ENCODE results near the gene RLF.

RLF gene

GRCh38 chr1:40161125-40161887 lies at the start of gene RLF:
TSS of gene RLF (plus strand) at chr1:40161387. CDS start at chr1:40161400, 13 bp downstream.
- DNase-seq, result peak; percentile 65 to 96 (median 91)

DNA sequence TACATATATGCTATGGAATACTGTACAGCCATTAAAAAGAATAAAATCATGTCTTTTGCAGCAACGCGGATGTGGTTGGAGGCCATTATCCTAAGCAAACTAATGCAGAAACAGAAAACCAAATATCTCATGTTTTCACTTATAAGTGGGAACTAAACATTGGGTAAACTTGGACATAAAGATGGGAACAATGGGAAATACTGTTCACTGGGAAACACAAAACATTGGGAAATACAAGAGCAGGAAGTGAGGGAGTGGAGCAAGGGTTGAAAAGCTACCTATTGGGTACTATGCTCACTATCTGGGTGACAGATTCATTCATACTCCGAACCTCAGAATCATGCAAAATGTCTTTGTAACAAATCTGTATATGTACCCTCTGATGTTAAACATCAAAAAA lies 46.8 kb upstream of the RLF start:
- DNase-seq, result no peak

DNA sequence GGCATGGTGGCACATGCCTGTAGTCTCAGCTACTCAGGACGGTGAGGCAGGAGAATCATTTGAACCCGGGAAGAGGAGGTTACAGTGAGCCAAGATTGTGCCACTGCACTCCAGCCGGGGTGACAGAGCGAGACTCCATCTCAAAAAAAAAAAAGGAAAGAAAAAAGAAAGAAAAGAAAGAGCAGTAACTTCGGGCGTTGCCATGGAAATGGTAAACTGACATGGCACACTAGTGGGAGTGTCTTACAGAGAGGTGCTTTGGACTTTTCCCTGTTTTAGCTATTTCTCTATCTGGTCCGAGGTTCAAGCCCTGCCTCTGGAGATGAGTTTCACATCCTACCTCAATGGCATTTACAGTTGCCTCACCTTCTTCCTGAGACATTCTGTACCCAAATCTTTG lies 41.1 kb upstream of the RLF start:
- DNase-seq, result no peak

- DNase-seq, result no peak
Measured at GRCh38 chr1:40122855-40123254, 38.3 kb upstream of the RLF start.

DNA sequence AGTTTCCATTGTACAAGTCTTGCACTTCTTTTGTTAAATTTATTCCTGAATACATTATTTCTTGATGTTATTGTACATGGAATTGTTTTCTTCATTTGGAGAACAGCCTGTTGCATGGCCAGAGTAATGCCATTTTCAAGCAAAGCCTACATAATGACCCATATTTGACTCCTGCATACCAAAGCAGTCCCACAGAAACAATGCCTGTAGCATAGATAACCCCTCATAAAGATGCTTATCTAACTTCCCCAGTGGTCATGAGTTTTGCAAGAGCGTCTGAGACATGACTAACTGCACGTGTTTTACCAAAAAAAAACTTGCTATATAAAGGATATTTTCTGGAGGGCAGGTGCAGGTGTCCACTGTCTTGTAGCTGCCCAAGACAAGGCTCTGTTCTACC lies 30.3 kb upstream of the RLF start:
- DNase-seq, result no peak

DNA sequence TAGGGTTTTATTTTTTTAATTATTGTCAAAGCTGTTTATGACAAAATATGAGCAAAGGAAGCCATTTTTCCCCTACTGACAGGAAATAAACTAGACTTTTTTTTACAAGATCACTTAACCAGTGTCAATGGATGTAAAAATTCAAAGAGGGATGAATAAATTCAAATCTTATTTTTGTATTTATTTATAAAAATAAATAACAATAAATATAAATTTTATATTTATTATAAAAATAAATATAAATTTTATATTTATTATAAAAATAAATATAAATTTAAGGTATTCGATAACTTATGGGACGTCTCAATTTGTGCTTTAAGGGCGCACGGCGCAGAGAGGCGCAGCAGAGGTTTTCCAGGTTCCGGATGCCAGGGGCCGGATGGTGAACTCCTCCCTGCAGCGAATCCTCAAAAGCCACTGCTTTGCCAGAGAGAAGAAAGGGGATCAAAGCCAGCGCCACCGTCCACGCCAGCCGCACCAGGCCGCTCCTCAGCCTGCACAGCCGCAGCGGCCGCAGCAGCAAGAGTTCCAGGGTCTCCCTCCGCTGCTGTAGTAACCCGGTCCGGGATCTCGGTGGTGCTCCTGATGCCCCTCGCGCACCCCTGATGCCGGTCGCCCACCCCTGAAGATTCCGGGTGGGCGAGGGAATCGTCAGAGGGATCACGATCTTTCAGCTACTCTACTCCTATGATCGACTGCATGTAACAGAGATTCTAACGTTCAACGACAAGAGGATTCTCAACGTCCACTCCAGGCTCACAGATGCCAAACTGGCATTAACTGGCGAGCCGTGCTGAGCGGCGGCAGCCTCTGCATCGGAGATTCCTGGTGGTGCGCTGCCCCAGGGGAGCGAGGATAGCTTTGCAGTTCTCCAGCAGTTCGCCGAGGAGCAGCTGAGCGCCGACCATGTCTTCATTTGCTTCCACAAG lies 28.5 kb upstream of the RLF start:
- DNase-seq, result peak in 7 of 56 donors; percentile 1 to 27 (median 4)

- no peak for DNase-seq
Measured at GRCh38 chr1:40133312-40133665, 27.9 kb upstream of the RLF start.

- DNase-seq, result no peak
Measured at GRCh38 chr1:40133839-40134238, 27.3 kb upstream of the RLF start.

- DNase-seq, result no peak
Measured at GRCh38 chr1:40140211-40140973, 20.8 kb upstream of the RLF start.

DNA sequence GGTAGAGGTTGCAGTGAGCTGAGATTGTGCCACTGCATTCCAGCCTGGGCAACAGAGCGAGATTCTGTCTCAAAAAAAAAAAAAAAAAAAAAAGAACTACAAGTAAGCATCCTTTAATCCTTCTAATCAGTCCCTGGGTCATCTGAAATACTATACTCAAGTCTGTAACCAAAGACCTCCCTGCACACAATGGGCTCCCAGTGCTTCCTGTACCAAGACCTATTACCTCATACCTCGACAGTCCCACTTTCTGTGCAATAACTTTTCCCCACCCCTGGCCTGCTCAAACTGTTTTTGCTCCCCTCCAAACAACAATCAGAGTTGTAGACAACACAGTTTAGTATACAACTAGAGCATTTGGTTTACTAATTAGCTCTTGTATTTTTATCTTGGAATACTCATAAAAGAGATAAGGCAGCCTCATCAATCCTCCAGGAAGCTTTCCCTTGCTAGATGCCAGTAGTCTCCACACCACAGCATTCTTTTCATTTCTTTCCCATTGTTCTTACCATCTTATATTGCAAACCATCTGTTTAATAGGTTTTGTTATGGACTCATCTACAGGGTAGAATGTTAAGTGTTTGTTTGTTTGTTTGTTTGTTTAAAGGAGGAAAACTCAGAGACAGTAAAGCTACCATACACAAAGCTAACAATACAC lies 19.2 kb upstream of the RLF start:
- DNase-seq, result no peak

DNA sequence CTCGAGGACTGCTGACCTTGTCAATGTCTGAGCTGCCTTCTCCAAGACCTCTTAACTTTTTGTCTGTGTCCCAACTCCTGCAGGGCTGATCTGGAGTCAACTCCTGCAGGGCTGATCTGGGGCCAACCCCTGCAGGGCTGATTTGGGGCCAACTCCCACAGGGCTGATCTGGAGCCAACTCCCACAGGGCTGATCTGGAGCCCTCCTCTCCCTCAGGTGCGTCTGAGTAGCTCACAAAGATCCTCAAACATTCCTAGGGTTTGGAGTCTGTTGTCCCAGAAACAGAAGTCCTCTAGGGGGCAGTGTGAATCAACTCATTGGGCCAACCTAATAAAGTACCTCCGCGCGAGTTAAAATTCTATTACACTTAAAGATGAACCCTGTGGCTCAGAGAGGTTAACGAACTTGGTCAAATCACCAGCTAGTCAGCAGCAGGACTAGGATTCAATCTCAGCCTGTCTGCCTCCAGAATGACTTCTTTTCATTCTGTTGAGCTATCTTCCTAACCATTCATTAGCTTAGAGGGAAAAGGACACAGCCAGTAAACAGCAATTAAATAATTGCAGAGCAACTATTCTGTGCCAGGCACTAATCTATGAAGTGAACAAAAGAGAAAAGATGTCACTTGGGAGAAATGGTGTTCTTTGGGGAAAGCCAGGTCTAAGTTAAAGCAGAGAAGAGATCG lies 17.2 kb upstream of the RLF start:
- peak in 33 of 56 donors; percentile 2 to 61 (median 15) for DNase-seq

- DNase-seq, result no peak
Measured at GRCh38 chr1:40151457-40152079, 9.6 kb upstream of the RLF start.

DNA sequence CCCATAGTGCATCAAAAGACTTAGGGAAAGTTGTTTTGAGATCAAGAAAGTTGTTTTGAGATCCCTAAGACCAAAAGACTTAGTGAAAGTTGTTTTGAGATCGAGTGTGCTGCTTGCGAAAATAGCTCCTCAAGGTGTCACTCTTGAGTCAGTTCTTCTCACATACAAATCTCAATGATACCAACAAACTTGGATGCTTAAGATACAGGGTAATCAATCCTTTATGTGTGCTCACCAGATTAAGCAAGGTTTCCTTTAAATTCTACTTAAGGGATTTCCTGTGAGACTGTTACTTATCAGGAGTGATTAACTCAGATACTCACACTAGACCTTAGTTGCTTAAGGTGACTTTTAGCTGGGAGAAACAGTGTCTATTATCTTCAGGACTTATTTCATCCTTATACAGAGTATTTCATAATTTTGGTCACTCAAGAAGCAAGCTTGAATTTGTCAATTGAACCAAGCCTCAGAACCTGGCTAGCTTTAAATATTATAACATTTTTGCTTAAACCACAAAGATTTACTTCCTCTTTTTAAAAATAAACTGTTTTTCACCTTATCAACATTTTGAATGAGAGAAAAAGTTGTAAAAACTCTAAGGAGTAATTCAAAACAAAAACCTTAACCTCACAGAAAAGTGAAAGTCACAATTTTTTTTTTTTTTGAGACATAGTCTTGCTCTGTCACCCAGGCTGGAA lies 8.0 kb upstream of the RLF start:
- DNase-seq, result peak in 1 of 56 donors; percentile 36

DNA sequence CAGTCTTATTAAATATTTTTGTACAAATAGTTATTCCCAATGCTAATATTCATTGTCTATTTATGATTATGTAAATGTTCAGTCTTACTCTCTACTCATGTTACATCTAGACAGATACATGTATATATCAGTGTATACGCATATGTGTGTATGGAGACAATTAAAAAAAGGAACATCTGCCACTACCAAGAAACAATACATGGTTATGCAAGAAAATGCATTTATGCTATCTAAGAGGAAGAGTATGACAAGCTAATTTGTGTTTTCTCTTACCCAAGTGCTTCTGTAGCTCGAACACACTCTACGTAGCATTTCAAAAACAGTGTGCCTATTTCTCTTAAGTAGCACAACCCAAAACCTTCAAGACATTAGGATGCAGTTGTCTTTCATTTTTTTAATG lies 6.1 kb upstream of the RLF start:
- DNase-seq, result no peak

- no peak for DNase-seq
Measured at GRCh38 chr1:40155910-40156309, 5.3 kb upstream of the RLF start.

DNA sequence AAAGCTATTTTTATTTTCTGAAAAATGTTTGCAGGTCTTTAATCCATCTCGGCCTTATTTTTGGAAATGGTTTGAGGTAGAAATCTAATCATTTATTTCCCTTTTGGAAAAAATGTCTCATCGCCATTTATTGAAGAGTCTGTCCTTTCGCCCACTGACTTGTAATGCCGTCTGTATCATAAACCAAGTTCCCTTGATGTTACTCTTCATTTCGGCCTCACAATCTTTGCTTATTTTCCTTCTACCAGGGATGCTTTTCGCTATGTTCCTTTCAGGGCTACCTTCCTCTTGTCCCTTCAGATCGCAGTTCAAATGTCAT lies 422 bp upstream of the RLF start:
- DNase-seq, result no peak

- DNase-seq, result peak in 8 of 56 donors; percentile 23 to 59 (median 40)
Measured at GRCh38 chr1:40161888-40162397, 756 bp downstream of the RLF start.

DNA sequence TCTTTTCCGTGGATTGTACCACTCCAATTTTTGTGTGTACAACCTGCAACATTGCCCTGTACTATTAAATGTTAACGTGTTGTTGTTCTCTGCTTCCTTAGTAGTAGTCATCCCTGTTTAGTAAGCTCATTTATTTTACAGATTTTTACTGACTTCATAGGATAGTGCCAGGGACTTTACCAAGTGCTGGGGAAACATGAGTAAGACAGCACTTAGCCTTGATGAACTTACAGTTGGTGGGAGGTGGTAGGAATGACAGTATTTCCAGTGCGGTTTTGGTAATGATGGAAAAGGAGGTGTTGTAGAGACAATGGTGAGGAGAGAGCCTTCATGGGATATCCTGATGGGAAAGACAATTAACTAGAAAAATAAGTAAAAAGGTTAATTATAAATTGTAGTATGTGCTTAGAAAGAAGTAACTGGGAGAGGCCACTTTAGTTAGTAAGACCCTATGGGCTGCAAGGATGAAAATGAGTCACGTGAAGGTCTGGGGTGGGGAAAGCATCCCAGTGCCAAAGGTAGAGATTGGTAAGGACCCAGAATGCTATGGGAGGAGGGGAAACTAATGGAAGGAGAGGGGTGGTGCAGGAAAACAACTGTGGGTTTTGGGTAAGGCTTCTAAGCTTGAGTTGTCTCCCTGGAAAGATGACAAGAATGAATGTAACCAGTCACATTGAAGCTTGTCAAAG lies 1.7 kb downstream of the RLF start:
- no peak for DNase-seq

GRCh38 chr1:40167317-40167716 lies 6.1 kb downstream of the RLF start:
- no peak for DNase-seq

All from nucleus accumbens (tissue), 56 donors.